GM21381 (cell line): ENCODE measurements around the gene LHX2.

Source experiments
- ATAC-seq: cut with Tn5 transposase; IDR thresholded peaks from one replicate; pipeline ENCODE4 v1.9.1; 2021; ENCODE audit warnings: mild to moderate bottlenecking, moderate library complexity; ENCODE audit not compliant: unreplicated experiment

Gene LHX2

DNA sequence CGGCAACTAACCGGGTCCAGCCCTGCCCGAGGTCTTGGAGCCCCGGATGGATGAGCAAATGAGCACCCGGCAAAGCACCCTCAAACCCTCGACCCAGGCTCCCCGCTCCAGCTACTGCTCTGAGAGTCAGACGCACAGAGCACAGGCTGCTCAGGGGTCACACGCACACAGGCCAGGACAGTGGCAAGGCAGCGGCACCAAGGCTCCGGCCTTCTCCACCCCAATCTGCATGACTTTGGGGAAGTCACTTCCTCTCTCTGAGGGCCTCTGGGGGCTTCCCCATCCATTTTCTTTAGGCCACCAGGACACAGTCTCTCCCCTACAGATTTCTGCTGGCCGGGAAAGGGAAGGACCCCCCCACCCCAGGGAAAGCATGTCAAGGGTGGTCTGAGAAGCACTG is 18.0 kb downstream of the LHX2 start:
- no peak for ATAC-seq

DNA sequence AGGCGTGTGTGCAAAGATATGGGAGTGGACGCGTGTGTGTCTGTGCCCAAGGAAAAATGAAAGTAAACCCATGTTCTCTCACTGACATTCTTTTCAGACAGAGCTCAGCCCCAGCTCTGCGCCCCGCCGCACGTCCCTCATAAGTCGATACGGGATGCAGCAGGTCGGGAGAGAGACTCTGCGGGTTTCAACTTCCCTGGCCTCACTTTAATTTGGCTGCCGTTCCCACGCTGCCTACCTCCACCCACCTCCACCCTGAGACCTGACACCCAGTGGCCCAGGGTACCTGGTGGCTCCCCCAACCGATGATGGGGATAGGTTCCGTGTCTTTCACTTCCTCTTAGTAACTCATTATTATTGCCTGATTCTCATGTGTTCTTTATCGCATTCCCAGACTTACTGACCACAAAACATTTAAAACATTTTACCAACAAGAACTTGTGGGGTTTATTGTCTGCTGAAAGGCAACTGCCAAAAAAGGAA is 19.4 kb downstream of the LHX2 start:
- ATAC-seq, result no peak

DNA sequence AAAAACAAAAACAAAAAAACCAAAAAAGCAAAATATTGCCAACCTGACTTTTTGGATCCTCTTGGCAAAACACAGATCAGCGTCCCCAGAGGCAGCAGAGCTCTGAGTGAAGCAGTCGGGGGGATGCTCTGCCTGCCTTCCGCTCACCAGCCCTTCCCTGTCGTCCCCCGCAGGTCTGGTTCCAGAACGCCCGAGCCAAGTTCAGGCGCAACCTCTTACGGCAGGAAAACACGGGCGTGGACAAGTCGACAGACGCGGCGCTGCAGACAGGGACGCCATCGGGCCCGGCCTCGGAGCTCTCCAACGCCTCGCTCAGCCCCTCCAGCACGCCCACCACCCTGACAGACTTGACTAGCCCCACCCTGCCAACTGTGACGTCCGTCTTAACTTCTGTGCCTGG is 20.7 kb downstream of the LHX2 start:
- no peak for ATAC-seq

- ATAC-seq, result no peak
Measured at GRCh38 chr9:124033348-124033747, 21.8 kb downstream of the LHX2 start.

GRCh38 chr9:124033967-124034366 is 22.4 kb downstream of the LHX2 start:
- ATAC-seq, result no peak

DNA sequence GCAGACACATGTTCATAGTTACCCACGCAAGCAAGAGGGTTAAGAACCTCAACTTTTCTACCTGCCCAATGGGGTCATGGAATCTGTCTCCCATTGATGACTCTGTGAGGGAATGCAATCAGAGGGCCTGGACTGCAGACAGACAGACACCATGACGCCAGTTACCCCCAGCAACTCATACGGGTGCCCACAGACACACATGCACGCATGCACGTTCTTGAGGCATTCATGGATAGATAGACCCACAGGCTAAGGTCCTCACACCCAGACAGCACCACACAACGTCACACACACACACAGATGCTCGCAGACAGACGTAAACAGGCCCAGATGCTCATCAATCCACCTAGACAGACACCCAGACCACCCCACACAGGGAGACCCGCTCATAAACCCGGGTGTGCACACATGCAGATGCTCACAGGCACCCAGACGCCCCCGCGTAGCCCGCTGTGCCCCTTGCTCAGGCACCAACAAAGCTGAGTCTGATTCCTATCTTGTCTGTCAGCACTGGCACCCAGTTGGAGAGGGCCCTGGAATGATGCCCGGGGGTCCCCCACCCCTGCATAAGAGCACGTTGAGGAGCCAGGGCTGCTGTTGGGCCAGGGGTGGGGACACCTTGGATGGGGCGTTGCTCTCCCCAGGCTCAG is 23.6 kb downstream of the LHX2 start:
- ATAC-seq, result no peak

GRCh38 chr9:124036578-124036977 is 25.0 kb downstream of the LHX2 start:
- no peak for ATAC-seq

DNA sequence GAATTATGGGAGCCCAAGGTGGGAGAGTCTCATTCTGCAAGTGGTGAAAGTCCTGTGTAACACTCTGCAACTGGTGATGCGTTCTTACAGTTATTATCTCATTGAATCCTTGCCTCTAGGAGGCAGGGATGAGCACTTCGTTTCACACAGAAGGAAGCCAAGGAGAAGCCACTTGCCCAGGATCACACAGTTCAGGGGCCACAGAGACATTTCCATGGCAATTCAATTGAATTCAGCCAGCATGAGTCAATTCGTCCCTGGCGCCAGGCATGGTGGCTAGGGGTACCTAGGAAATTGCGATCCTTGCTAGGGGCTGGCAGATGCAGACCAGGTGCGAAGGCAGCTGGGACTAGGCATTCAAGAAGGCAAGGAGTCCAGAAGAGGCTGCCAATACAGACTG is 26.2 kb downstream of the LHX2 start:
- no peak for ATAC-seq

DNA sequence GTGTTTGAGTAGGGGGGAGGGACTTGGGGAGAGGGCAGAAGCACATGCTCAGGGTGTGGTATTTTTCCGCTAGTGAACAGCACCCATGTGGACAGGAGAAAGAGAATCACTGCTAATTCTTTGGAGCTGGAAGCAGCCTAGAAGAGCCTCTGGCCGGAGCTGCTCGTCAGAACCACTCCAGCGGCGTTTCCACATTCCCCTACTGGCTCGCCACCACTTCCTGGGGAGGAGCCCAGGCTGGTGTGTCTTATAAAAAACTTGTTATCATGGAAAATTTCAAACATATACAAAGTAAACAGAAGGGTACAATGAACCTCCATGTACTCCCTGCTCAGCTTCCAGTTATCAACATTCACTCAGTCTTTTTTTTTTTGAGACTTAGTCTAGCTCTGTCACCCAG is 26.7 kb downstream of the LHX2 start:
- ATAC-seq, result no peak

DNA sequence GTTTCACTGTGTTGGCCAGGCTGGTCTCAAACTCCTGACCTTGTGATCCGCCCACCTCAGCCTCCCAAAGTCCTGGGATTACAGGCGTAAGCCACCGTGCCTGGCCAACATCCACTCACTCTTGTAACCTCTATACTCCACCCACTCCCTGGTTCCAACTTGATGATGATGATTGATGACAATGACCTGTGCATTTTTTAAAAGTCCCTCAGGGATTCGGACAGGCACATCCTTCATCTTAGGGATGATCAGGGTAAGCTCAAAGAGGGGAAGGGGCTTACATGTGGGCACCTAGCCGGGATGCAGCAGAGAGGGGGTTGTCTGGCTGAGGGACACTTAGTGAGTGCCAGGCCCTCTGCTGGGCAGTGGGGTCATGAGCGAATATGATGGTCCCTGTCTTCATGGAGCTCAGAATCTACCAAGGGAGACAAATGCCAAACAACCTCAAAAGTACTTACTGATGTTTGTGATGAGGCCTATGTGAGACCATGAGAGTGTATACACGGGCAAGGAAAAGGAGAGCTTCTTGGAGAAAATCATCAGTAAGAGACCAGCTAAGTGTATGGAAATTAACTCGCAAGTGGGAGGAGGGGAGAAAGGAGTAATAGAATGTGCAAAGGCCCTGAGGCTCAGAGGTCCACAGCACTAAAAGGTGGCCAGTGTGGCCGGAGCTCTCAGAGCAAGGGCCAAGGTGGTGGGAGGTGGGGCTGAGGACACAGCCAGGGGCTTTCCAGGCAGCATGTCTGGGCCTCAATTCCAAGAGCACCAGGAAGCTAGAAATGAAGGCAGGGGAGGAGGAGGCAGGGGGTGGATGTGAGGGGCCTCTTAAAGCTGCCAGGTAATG is 27.4 kb downstream of the LHX2 start:
- no peak for ATAC-seq

DNA sequence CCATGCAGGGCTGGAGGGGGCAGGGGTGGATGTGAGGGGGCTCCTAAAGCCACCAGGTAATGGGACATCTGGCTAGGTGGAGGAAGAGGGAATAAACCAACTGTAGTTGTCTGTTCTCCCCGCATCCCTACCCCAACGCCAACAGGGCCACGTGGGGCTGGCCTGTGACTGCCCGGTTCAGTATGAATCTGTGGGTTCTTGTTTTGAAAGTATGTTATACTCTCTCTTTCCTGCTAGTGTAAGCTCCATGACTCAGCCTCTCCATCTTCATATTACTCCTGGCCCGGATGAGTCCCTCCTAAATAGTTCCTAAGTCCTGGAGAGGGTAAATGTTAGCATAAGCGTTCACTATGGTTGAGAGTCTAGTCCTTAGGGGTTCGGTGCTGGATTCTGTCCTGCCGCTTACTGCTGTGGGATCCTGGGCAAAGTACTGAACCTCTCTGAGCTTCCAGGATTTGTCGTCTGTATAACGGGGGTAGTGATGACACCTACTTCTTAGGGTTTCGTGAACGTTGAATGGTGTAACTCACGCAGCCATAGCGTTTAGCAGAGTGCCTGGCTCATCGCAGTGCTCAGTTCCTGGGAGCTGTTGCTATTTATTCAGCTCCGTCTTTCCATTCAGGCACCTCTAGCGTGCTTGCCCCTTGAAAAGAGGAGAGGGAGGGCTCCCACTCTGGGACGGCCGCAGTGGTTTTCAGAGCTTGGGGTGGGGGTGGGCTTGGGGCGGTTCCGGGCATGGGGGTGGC is 28.8 kb downstream of the LHX2 start:
- no peak for ATAC-seq

DNA sequence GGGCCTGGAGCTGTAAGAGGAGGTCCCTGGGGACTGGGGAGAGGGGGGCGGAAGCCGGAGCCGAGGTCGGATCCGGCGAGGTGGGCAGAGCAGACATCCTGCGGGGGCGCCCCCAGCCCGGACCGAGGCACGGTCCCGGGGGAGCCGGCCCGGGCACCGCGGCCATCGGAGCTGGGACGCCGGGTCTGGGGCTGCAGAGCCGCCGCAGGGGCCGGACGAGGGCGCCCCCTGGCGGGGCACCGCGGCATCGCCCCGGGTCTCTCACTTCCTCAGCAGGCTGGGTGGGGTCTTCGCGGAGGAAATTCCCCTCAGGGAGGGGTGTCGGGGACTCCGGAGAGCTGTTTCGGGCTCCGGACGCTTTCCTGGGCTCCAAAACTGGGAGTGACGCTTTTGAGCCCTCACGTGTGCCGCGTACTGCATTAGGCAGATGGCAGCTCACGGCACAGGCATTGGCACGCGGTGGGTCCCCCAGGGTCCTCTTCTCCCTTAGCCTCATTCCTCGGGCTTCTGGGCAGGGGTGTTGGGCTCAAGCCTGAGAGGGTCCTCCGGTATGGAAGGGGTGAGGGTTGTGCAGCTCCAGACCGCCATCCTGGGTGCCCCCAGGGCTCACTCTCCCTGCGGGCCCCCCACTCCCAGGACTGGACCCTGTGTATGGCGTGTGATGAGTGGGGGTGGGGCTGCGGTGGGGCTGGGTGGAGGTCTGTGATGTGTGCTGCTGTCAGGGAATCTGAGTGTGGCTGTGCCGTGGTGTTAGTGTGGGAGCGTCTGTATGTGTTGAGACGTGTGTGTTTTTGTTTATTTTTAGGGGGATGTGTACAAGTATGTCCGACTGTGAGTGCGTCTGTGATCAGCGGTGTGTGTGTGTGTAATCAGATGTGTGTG is 29.6 kb downstream of the LHX2 start:
- ATAC-seq, result no peak

GRCh38 chr9:124041817-124042116 is 30.2 kb downstream of the LHX2 start:
- ATAC-seq, result no peak

- no peak for ATAC-seq
Measured at GRCh38 chr9:124042201-124042721, 30.7 kb downstream of the LHX2 start.

DNA sequence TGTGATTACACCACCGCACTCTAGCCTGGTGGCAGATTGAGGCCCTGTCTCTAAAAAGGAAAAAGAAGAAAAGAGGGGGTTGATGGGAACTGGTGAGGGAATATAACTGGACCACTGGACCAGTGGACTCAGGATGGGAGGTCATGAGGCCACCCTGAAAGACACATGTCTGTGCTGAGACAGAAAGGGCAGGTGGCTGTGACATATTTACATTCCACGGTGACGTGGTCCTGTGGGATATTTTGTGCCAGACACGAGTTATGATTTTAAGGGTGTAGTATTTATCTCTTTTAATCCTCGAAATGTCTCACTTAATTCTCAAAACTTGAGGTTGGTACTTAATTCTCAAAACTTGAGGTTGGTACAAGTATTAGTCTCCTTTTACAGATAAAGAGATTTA is 32.9 kb downstream of the LHX2 start:
- no peak for ATAC-seq

DNA sequence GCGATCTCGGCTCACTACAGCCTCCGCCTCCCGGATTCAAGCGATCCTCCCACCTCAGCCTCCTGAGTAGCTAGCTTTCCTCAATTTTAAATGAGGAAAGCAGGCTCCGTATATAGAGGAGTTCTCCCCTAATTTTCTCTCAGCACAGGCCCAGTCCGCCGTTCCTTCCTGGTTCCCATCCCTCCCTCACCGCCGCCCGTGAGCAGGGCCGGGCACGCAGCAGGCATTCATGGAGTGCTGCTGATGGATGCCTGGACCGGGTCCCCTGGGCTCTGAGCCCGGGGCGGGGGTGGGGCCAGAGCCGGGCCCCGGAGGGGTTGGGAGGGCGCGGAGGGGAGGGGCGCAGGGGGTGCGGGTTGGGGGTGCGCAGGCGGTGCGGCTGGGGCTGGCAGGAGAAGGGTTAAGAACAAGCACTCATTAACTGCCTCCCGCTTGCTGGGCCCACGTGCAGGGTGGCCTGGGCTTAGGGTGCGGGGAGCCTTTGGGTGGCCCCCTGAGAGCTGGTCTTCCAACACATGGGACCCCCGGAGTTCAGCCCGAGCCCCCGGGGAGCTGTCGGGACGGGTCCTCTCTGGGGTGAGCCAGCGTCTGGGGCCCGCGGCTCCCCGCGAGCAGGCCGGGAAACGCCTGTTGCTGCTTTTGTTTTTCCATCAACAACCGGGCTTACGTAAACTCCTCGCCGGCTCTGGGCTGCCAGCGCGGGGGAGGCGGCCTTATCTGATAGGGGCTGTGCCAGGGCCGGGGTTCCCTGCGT is 33.7 kb downstream of the LHX2 start:
- ATAC-seq, result no peak

DNA sequence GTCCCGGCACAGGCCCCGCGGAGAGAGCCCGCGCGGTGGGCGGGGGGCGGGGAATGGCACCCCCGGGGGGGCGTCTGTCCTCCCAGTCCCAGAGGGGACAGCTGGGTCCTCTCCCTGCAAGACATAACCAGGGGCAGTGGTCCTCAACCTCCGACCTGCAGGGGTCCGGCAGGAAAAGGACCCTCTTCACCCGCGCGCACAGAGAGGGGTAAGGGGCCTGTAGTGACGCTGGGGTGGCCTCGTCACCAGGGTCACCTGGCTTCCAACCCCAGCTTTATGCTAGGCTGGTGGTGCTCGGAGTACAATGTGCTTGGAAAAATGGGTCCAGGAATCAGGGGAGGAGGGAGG is 34.2 kb downstream of the LHX2 start:
- ATAC-seq, result no peak

- ATAC-seq, result no peak
Measured at GRCh38 chr9:124046189-124046588, 34.6 kb downstream of the LHX2 start.

DNA sequence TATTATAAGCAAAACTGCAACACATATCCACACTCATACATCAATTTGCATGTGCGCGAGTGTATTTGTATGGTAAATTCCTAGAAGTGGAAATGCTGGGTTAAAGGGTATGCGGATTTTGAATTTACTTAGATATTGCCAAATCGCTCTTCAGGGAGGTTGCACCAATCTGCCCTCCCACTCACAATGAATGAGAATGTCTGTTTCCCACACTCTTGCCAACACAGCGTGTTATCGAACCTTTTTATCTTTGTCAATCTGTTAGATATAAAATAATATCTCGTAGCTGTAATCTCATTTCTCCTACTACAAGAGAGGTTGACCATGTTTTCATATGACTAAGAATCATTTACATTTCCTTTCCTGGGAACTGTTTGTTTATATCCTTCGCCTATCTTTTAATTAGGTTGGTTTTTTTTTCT is 35.7 kb downstream of the LHX2 start:
- ATAC-seq, result no peak

DNA sequence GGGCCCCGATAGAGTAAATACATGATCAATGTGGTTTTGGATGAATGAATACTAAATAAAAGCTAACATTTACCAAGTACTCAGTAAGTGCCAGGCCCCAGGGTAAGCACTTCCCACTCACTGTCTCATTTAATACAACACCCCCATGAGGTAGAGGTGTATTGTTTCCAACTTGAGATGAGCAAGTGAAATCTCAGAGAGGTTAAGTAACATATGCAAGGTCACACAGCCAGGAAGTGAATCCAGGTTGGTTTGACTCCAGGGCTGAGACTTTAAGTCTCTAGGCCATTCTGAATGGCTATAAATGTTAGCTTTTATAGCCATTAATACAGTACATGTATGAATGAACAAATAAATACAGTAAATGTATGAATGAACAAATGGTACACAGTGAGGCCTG is 39.4 kb downstream of the LHX2 start:
- no peak for ATAC-seq
